ENCODE measurements around the gene NUP160.

- TF ChIP-seq CTCF (conservative IDR thresholded peaks at IDR 0.05; ENCODE audit: low read depth, low read length) (no peak), BHLHE40 (IDR thresholded peaks at IDR 0.05; ENCODE audit: low read depth, low read length) (no peak), POLR2A (IDR thresholded peaks at IDR 0.05; ENCODE audit: low read depth, low read length) (no peak), MAFK (IDR thresholded peaks at IDR 0.05; ENCODE audit: low read depth, low read length) (no peak), RAD21 (IDR thresholded peaks at IDR 0.05; ENCODE audit: low read length) (no peak), USF2 (IDR thresholded peaks at IDR 0.05; ENCODE audit: low read depth, low read length) (no peak), MXI1 (IDR thresholded peaks at IDR 0.05; ENCODE audit: borderline replicate concordance, low read depth, low read length) (no peak), ELK1 (IDR thresholded peaks at IDR 0.05; ENCODE audit: borderline replicate concordance, low read depth, low read length) (no peak), RFX5 (IDR thresholded peaks at IDR 0.05; ENCODE audit: low read depth, low read length) (no peak), CHD1 (IDR thresholded peaks at IDR 0.05; ENCODE audit: low read depth, low read length) (no peak), MAZ (IDR thresholded peaks at IDR 0.05; ENCODE audit: borderline replicate concordance, low read depth, low read length) (no peak), NFE2L2 (IDR thresholded peaks at IDR 0.05; ENCODE audit: low read depth, low read length) (no peak)
These were observed 65.0 kb downstream of the NUP160 start for GRCh38 chr11:47783087-47783610.
